Kidney epithelial cell (primary cell): ENCODE results near the gene TNFRSF1A. TPM values are rescaled to one million over a fixed set of nuclear protein-coding genes. Genes with fewer than 3 reads are reported as not detected.

ENCODE experiments used
- DNase-seq: peaks from one replicate; pipeline ENCODE4 v3.0.0-alpha.2; 2010; ENCODE audit warnings: low read depth
- H3K27me3 ChIP-seq: 2 replicates; pipeline ENCODE4 v1.6.0; 2011; ENCODE audit warnings: low read length; ENCODE audit not compliant: control insufficient read depth, insufficient read depth
- H3K36me3 ChIP-seq: 2 replicates; pipeline ENCODE4 v1.5.1; 2011; ENCODE audit warnings: low read length; ENCODE audit not compliant: control insufficient read depth, insufficient read depth
- H3K4me3 ChIP-seq: 2 replicates; pipeline ENCODE4 v1.5.1; 2011; ENCODE audit warnings: low read depth, mild to moderate bottlenecking, control low read depth, low read length
- total RNA-seq: library from RNA; depleted of rRNA; stranded (reverse); fragments of >200 nt; gene quantifications from 2 replicates; pipeline ENCODE4 v1.2.3, GENCODE V29; 2015
- TF ChIP-seq, protein P1 (sequence below): IDR thresholded peaks from 2 replicates; pipeline ENCODE4 v1.5.1; 2011; ENCODE audit warnings: mild to moderate bottlenecking, moderate library complexity, low read length, control low read depth, inconsistent platforms; ENCODE audit not compliant: insufficient read depth, poor library complexity, severe bottlenecking

Gene TNFRSF1A
- total RNA-seq, 1 donor from 2014 or later, result 115 TPM

- DNase-seq, result no peak
- Histone ChIP-seq H3K4me3 (peak overlapping the region; percentile 30), H3K27me3 (peaks cover 11% of the 10 kb centered on the region), H3K36me3 (no peaks in the 10 kb centered on the region)
- TF ChIP-seq, protein P1, sequence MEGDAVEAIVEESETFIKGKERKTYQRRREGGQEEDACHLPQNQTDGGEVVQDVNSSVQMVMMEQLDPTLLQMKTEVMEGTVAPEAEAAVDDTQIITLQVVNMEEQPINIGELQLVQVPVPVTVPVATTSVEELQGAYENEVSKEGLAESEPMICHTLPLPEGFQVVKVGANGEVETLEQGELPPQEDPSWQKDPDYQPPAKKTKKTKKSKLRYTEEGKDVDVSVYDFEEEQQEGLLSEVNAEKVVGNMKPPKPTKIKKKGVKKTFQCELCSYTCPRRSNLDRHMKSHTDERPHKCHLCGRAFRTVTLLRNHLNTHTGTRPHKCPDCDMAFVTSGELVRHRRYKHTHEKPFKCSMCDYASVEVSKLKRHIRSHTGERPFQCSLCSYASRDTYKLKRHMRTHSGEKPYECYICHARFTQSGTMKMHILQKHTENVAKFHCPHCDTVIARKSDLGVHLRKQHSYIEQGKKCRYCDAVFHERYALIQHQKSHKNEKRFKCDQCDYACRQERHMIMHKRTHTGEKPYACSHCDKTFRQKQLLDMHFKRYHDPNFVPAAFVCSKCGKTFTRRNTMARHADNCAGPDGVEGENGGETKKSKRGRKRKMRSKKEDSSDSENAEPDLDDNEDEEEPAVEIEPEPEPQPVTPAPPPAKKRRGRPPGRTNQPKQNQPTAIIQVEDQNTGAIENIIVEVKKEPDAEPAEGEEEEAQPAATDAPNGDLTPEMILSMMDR, result peak; percentile 12
Measured at GRCh38 chr12:6310771-6311610, 30.9 kb downstream of the TNFRSF1A start.

DNA sequence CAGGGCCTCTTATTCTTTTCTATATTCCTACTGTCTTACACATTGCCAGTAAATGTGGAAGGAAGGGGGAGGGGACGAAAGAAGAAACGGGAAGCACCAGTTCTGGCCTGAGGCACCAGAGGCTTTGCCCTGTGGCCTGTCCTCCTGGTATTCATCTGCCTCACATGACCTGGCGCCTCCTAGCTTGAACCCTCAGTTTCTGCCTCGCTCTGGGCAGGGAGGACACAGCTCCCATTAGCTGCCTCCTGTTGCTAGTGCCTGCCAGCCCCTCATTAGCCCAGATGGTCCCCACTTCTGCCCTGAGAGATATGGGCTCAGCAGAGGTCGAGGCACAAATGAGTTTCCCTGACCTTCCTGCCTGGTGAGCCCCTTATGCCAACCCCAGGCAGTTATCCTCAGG, 34.3 kb downstream of the TNFRSF1A start:
- Histone ChIP-seq H3K27me3 (peaks cover 13% of the 10 kb centered on the region), H3K4me3 (no peak overlapping the region), H3K36me3 (no peaks in the 10 kb centered on the region)
- no peak for DNase-seq
- TF ChIP-seq, protein P1, result no peak

GRCh38 chr12:6306599-6307220, 35.2 kb downstream of the TNFRSF1A start:
- TF ChIP-seq, protein P1, result no peak
- DNase-seq, result no peak
- peaks cover 13% of the 10 kb centered on the region for H3K27me3 ChIP-seq
- H3K36me3 ChIP-seq, result no peaks in the 10 kb centered on the region
- H3K4me3 ChIP-seq, result no peak overlapping the region

GRCh38 chr12:6306151-6306550, 35.7 kb downstream of the TNFRSF1A start:
- Histone ChIP-seq H3K36me3 (no peaks in the 10 kb centered on the region), H3K27me3 (peaks cover 13% of the 10 kb centered on the region), H3K4me3 (no peak overlapping the region)
- DNase-seq, result no peak
- TF ChIP-seq, protein P1, result no peak

DNA sequence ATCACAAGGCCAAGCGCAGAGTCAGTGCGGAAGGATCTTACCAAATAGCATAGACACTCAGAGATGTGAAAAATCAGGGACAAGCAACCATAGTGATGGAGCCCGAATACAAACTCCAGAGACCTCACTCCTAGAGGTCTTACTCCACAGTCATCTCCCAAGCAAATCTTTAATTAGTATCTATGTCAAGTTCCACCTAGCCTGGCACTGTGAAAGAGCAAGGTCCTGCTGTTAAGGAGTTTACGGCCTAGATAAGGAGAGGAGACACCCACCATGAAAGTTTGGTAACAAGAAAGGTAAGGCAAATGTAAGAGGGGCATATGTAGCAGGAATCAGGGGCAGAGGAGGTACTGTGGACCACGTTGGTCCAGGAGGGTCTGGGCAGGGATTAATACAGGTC, 38.8 kb downstream of the TNFRSF1A start:
- Histone ChIP-seq H3K27me3 (peaks cover 2% of the 10 kb centered on the region), H3K36me3 (no peaks in the 10 kb centered on the region), H3K4me3 (no peak overlapping the region)
- no peak for DNase-seq
- TF ChIP-seq, protein P1, result no peak
